Neural cell (in vitro differentiated cells): Measurements from ENCODE around the gene CIRBP. TPM values are rescaled to one million over a fixed set of nuclear protein-coding genes. Genes with fewer than 3 reads are reported as not detected.
A peak's percentile ranks its signal among the peaks of the same experiment; 100 is the strongest.

Source experiments
- H2AFZ ChIP-seq: fragments of 200-600, 300-800 bp; sonication (generic), shearing (Covaris generic); 2 replicates; pipeline ENCODE4 v1.6.0; 2014; ENCODE audit warnings: low read depth, mild to moderate bottlenecking, antibody characterized with exemption, low read length, moderate library complexity
- H3F3A ChIP-seq: fragments of 200-600 bp; shearing (Covaris generic); 2 replicates; pipeline ENCODE4 v1.6.1; 2016; ENCODE audit warnings: mild to moderate bottlenecking, moderate library complexity, mixed read lengths, antibody characterized with exemption, low read length; ENCODE audit not compliant: insufficient read depth, poor library complexity, severe bottlenecking
- H3K27ac ChIP-seq: fragments of 200-600, 300-800 bp; sonication (generic), shearing (Covaris generic); 2 replicates; pipeline ENCODE4 v1.5.1; 2014; ENCODE audit warnings: mild to moderate bottlenecking, low read length, moderate library complexity
- H3K27me3 ChIP-seq: fragments of 300-800, 200-600 bp; sonication (generic), shearing (Covaris generic); 2 replicates; pipeline ENCODE4 v1.6.0; 2014; ENCODE audit warnings: mild to moderate bottlenecking, low read depth, low read length, moderate library complexity; ENCODE audit not compliant: insufficient read depth
- H3K36me3 ChIP-seq: fragments of 300-800, 200-600 bp; sonication (generic), shearing (Covaris generic); 2 replicates; pipeline ENCODE4 v1.5.1; 2014; ENCODE audit warnings: mild to moderate bottlenecking, antibody characterized with exemption, low read length, moderate library complexity; ENCODE audit not compliant: insufficient read depth
- H3K4me2 ChIP-seq: fragments of 300-800, 200-600 bp; sonication (generic), shearing (Covaris generic); 2 replicates; pipeline ENCODE4 v1.6.0; 2014; ENCODE audit warnings: mild to moderate bottlenecking, low read length
- H3K4me3 ChIP-seq: fragments of 300-800, 200-600 bp; sonication (generic), shearing (Covaris generic); 2 replicates; pipeline ENCODE4 v1.5.1; 2014; ENCODE audit warnings: mild to moderate bottlenecking, low read length, moderate library complexity
- H3K79me2 ChIP-seq: fragments of 200-600 bp; shearing (Covaris generic); replicated peaks from 2 replicates; pipeline ENCODE4 v1.6.0; 2014; ENCODE audit warnings: mild to moderate bottlenecking, low read length, moderate library complexity; ENCODE audit not compliant: insufficient read depth
- H3K9ac ChIP-seq: fragments of 300-800, 200-600 bp; sonication (generic), shearing (Covaris generic); 2 replicates; pipeline ENCODE4 v1.6.1; 2016; ENCODE audit warnings: mild to moderate bottlenecking, low read length, mixed read lengths
- H3K9me2 ChIP-seq: fragments of 200-600 bp; shearing (Covaris generic); 2 replicates; pipeline ENCODE4 v1.6.1; 2016; ENCODE audit warnings: mild to moderate bottlenecking, low read length, mixed read lengths; ENCODE audit not compliant: insufficient read depth
- H3K9me3 ChIP-seq: fragments of 200-600, 300-800 bp; sonication (generic), shearing (Covaris generic); 2 replicates; pipeline ENCODE4 v1.6.1; 2016; ENCODE audit warnings: mild to moderate bottlenecking, mixed run types, low read length, moderate library complexity, mixed read lengths
- H4K20me1 ChIP-seq: fragments of 200-600 bp; shearing (Covaris generic); 2 replicates; pipeline ENCODE4 v1.6.1; 2016; ENCODE audit warnings: mild to moderate bottlenecking, mixed run types; ENCODE audit not compliant: insufficient read depth
- CTCF ChIP-seq: fragments of 450-650 bp; IDR thresholded peaks from 2 replicates; pipeline ENCODE4 v1.5.1; 2014; ENCODE audit warnings: antibody characterized with exemption, mild to moderate bottlenecking, moderate library complexity; ENCODE audit not compliant: poor library complexity, severe bottlenecking
- EP300 ChIP-seq: fragments of 450-650 bp; conservative IDR thresholded peaks from 2 replicates; pipeline ENCODE4 v1.6.1; 2014; ENCODE audit warnings: antibody characterized with exemption, mild to moderate bottlenecking, moderate library complexity; ENCODE audit not compliant: poor library complexity, severe bottlenecking
- EZH2 ChIP-seq: fragments of 200-600, 300-800 bp; shearing (Covaris generic), sonication (generic); IDR thresholded peaks from 2 replicates; pipeline ENCODE4 v1.6.1; 2014; ENCODE audit warnings: antibody characterized with exemption, low read length, borderline replicate concordance, mild to moderate bottlenecking; ENCODE audit not compliant: insufficient read depth, poor library complexity, severe bottlenecking
- MXI1 ChIP-seq: fragments of 450-650 bp; conservative IDR thresholded peaks from 2 replicates; pipeline ENCODE4 v1.6.1; 2014; ENCODE audit warnings: antibody characterized with exemption, mild to moderate bottlenecking; ENCODE audit not compliant: poor library complexity, severe bottlenecking
- POLR2AphosphoS5 ChIP-seq: IDR thresholded peaks from 2 replicates; pipeline ENCODE4 v1.6.1; 2012
- RAD21 ChIP-seq: fragments of 450-650 bp; conservative IDR thresholded peaks from 2 replicates; pipeline ENCODE4 v1.6.1; 2014; ENCODE audit warnings: antibody characterized with exemption, mild to moderate bottlenecking, moderate library complexity
- REST ChIP-seq: IDR thresholded peaks from 2 replicates; pipeline ENCODE4 v1.6.1; 2012; ENCODE audit warnings: borderline replicate concordance
- SMC3 ChIP-seq: fragments of 450-650 bp; conservative IDR thresholded peaks from 2 replicates; pipeline ENCODE4 v1.6.1; 2014; ENCODE audit warnings: antibody characterized with exemption, mild to moderate bottlenecking, moderate library complexity; ENCODE audit not compliant: poor library complexity
- TAF1 ChIP-seq: IDR thresholded peaks from 2 replicates; pipeline ENCODE4 v1.6.1; 2012; ENCODE audit warnings: low read depth
- polyA plus RNA-seq: library from polyadenylated mRNA; depleted of rRNA; stranded (reverse); fragments of >200 nt; gene quantifications from 2 replicates; pipeline ENCODE4 v1.2.3, GENCODE V29; 2014

The CIRBP gene
- polyA plus RNA-seq, 1 donor from 2014 or later, result 1,663 TPM

- Histone ChIP-seq H2AFZ (no peak overlapping the region), H3F3A (no peaks in the 10 kb centered on the region), H3K4me2 (peak overlapping the region; percentile 86), H3K27ac (peak overlapping the region; percentile 98), H3K36me3 (no peaks in the 10 kb centered on the region), H3K79me2 (peaks cover 58% of the 10 kb centered on the region), H3K4me3 (peak overlapping the region; percentile 93), H3K9ac (peak overlapping the region; percentile 99), H3K9me3 (no peaks in the 10 kb centered on the region), H4K20me1 (peaks cover 4% of the 10 kb centered on the region), H3K27me3 (no peaks in the 10 kb centered on the region), H3K9me2 (no peaks in the 10 kb centered on the region)
- TF ChIP-seq SMC3, result no peak
- TF ChIP-seq TAF1, result no peak
- no peak for TF ChIP-seq MXI1
- TF ChIP-seq EP300, result peak; percentile 60
- no peak for TF ChIP-seq EZH2
- TF ChIP-seq POLR2AphosphoS5, result peak; percentile 49
- no peak for TF ChIP-seq RAD21
- TF ChIP-seq REST, result peak; percentile 62
- no peak for TF ChIP-seq CTCF
Measured at GRCh38 chr19:1250437-1251260, 18.5 kb upstream of the CIRBP start.

- H3K4me3 ChIP-seq, result peak overlapping the region; percentile 93
- H3K36me3 ChIP-seq, result no peaks in the 10 kb centered on the region
- H3K9ac ChIP-seq, result peak overlapping the region; percentile 99
- no peaks in the 10 kb centered on the region for H3K9me3 ChIP-seq
- H3K9me2 ChIP-seq, result no peaks in the 10 kb centered on the region
- peaks cover 58% of the 10 kb centered on the region for H3K79me2 ChIP-seq
- peak; percentile 13 for TF ChIP-seq REST
- TF ChIP-seq MXI1, result peak; percentile 41
- no peak for TF ChIP-seq SMC3
- H3K27ac ChIP-seq, result peak overlapping the region; percentile 98
- H4K20me1 ChIP-seq, result peaks cover 4% of the 10 kb centered on the region
- H3K27me3 ChIP-seq, result no peaks in the 10 kb centered on the region
- peak overlapping the region; percentile 86 for H3K4me2 ChIP-seq
- H3F3A ChIP-seq, result no peaks in the 10 kb centered on the region
- no peak overlapping the region for H2AFZ ChIP-seq
Measured at GRCh38 chr19:1251330-1252220, 17.6 kb upstream of the CIRBP start.
